SK-N-SH (cell line): Measurements from ENCODE around the gene MAGI2. TPM values are rescaled to one million over a fixed set of nuclear protein-coding genes. Genes with fewer than 3 reads are reported as not detected.

Source experiments
- CTCF ChIA-PET: fragments of 300-600, 350-600 bp; formaldehyde crosslinking; extraction: SDS; loops from one replicate; lab custom pipeline; 2021; lab: Yijun Ruan, JAX
- POLR2A ChIA-PET: fragments of 350-600 bp; sonication (Branson Sonifier 250); formaldehyde crosslinking; extraction: SDS; loops from one replicate; lab custom pipeline; 2020; ENCODE audit warnings: antibody characterized with exemption, inconsistent platforms; lab: Yijun Ruan, JAX
- DNase-seq: peaks from one replicate; pipeline ENCODE4 v3.0.0; 2012
- H2AFZ ChIP-seq: fragments of 200-600 bp; sonication (generic); 2 replicates; pipeline ENCODE4 v1.8.1; 2016; ENCODE audit warnings: antibody characterized with exemption, mild to moderate bottlenecking, low read depth
- H3F3A ChIP-seq: fragments of 200-600 bp; sonication (generic); replicated peaks from 2 replicates; pipeline ENCODE3; 2016; ENCODE audit warnings: antibody characterized with exemption, mild to moderate bottlenecking; ENCODE audit not compliant: insufficient read depth
- H3K27ac ChIP-seq, 2 experiments: fragments of 200-500 bp in 1 of 2; fragments of 200-600 bp in 1 of 2; sonication (Bioruptor generic) in 1 of 2; sonication (generic), shearing (Covaris generic) in 1 of 2; 2 replicates each; pipeline versions ENCODE4 v1.5.1 to v1.6.1; 2014 to 2016; ENCODE audit warnings: low read depth in 2 of 2, inconsistent platforms in 1 of 2, low read length in 1 of 2, mild to moderate bottlenecking in 1 of 2, mixed read lengths in 1 of 2
- H3K27me3 ChIP-seq: fragments of 200-600 bp; sonication (generic), shearing (Covaris generic); 2 replicates; pipeline ENCODE4 v1.6.1; 2016; ENCODE audit warnings: mixed run types; ENCODE audit not compliant: insufficient read depth
- H3K36me3 ChIP-seq, 2 experiments: fragments of 200-500 bp in 1 of 2; fragments of 200-600 bp in 1 of 2; sonication (Bioruptor generic) in 1 of 2; sonication (generic) in 1 of 2; replicated peaks in 1 of 2; 2 replicates each; pipeline versions ENCODE3 to v1.5.1; 2014 to 2016; ENCODE audit warnings: low read length in 1 of 2, mild to moderate bottlenecking in 1 of 2; ENCODE audit not compliant: insufficient read depth in 2 of 2, control insufficient read depth in 1 of 2
- H3K4me1 ChIP-seq, 2 experiments: fragments of 200-500 bp in 1 of 2; fragments of 200-600 bp in 1 of 2; sonication (Bioruptor generic) in 1 of 2; sonication (generic), shearing (Covaris generic) in 1 of 2; 2 replicates each; pipeline versions ENCODE4 v1.5.1 to v1.6.1; 2014 to 2016; ENCODE audit warnings: low read depth in 1 of 2, low read length in 1 of 2, mixed run types in 1 of 2; ENCODE audit not compliant: insufficient read depth in 2 of 2, control insufficient read depth in 1 of 2
- H3K4me2 ChIP-seq: fragments of 200-600 bp; sonication (generic), shearing (Covaris generic); 2 replicates; pipeline ENCODE4 v1.6.1; 2017; ENCODE audit warnings: mixed run types
- H3K4me3 ChIP-seq, 2 experiments: fragments of 200-500 bp in 1 of 2; fragments of 200-600 bp in 1 of 2; sonication (Bioruptor generic) in 1 of 2; sonication (generic), shearing (Covaris generic) in 1 of 2; 2 replicates each; pipeline versions ENCODE4 v1.5.1 to v1.8.1; 2014 to 2016; ENCODE audit warnings: low read depth in 2 of 2, inconsistent platforms in 1 of 2, low read length in 1 of 2, mild to moderate bottlenecking in 1 of 2, mixed read lengths in 1 of 2, moderate library complexity in 1 of 2
- H3K79me2 ChIP-seq: fragments of 200-600 bp; sonication (generic); 2 replicates; pipeline ENCODE4 v1.8.1; 2017; ENCODE audit warnings: mild to moderate bottlenecking; ENCODE audit not compliant: insufficient read depth
- H3K9ac ChIP-seq: fragments of 200-600 bp; sonication (generic); 2 replicates; pipeline ENCODE4 v1.6.1; 2017; ENCODE audit warnings: mixed run types
- H3K9me2 ChIP-seq: fragments of 200-600 bp; sonication (generic); 2 replicates; pipeline ENCODE4 v1.6.1; 2017; ENCODE audit warnings: mixed run types
- H3K9me3 ChIP-seq: fragments of 200-600 bp; sonication (generic); 2 replicates; pipeline ENCODE4 v1.6.1; 2017; ENCODE audit warnings: mixed run types, mild to moderate bottlenecking, moderate library complexity
- H4K20me1 ChIP-seq: fragments of 200-600 bp; sonication (generic); 2 replicates; pipeline ENCODE4 v1.6.1; 2017; ENCODE audit warnings: mild to moderate bottlenecking, mixed run types; ENCODE audit not compliant: insufficient read depth
- FOXJ3 ChIP-seq: sonication (generic); formaldehyde crosslinking; IDR thresholded peaks from 2 replicates; pipeline ENCODE4 v1.5.1; 2020; ENCODE audit warnings: mild to moderate bottlenecking, missing genetic modification reagents
- FOXM1 ChIP-seq: IDR thresholded peaks from 2 replicates; pipeline ENCODE4 v1.4.0; 2012; ENCODE audit warnings: low read depth, mild to moderate bottlenecking
- JUND ChIP-seq: IDR thresholded peaks from 2 replicates; pipeline ENCODE4 v1.4.0; 2012
- MEF2A ChIP-seq: IDR thresholded peaks from 2 replicates; pipeline ENCODE4 v1.4.0; 2012; ENCODE audit warnings: low read depth, borderline replicate concordance
- POLR2AphosphoS5 ChIP-seq: IDR thresholded peaks from 2 replicates; pipeline ENCODE4 v1.6.1; 2012; ENCODE audit warnings: low read depth, low read length
- RCOR1 ChIP-seq: fragments of 150-350 bp; IDR thresholded peaks from 2 replicates; pipeline ENCODE4 v1.6.1; 2017; ENCODE audit warnings: antibody characterized with exemption, low read length
- RXRA ChIP-seq: IDR thresholded peaks from 2 replicates; pipeline ENCODE4 v1.4.0; 2012; ENCODE audit warnings: low read depth, mild to moderate bottlenecking, borderline replicate concordance
- SMC3 ChIP-seq: IDR thresholded peaks from 2 replicates; pipeline ENCODE4 v1.6.1; 2012; ENCODE audit warnings: low read depth, low read length, improper control_type of control experiment
- TAF1 ChIP-seq: IDR thresholded peaks from 2 replicates; pipeline ENCODE4 v1.6.1; 2012; ENCODE audit warnings: low read depth, mild to moderate bottlenecking, low read length, moderate library complexity, borderline replicate concordance
- WGBS: methylation state at CpG from one replicate; pipeline ENCODE4 v1.1.6; 2017; ENCODE audit warnings: low lambda C conversion rate; 5-methylcytosine and 5-hydroxymethylcytosine counted together
- polyA plus RNA-seq, 3 experiments: library from polyadenylated mRNA; depleted of rRNA; stranded (reverse); fragments of >200 nt; gene quantifications; 2 replicates each; pipeline ENCODE4 v1.2.3, GENCODE V29; 2012
- TF ChIP-seq, protein P1 (sequence below): IDR thresholded peaks from 2 replicates; pipeline ENCODE4; 2012
- TF ChIP-seq, protein P2 (sequence below): IDR thresholded peaks from 2 replicates; pipeline ENCODE4 v1.4.0; 2012; ENCODE audit warnings: low read depth
- TF ChIP-seq, protein P3 (sequence below): fragments of 200-600 bp; sonication (generic); IDR thresholded peaks from 2 replicates; pipeline ENCODE4 v1.6.1; 2017; ENCODE audit warnings: antibody characterized with exemption, mild to moderate bottlenecking, moderate library complexity

Gene MAGI2
- polyA plus RNA-seq, 1 of the 3 experiments (the other 2 are of a cell fraction): 1.1 TPM

DNA sequence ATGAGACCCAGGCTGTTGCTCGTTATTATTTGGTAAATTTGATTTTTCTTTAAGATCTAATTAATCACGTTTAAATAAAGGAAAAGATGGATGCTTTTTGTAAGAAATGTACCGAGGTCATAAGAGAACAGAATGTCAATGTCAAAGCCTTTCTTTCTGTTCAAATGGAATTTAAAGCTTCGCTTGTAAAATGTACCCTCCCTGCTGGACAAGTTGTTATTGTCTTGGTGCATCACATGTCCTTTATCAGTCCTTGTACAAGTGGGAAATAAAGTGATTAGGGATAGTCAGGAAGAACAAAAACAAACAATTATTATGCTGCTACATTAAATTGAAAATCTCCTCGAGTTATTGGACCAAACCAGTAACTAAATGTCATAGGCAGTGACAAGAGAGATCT lies 1291.7 kb downstream of the MAGI2 start:
- H3K79me2 ChIP-seq: no peaks in the 10 kb centered on the region
- TF ChIP-seq TAF1 (no peak), POLR2AphosphoS5 (no peak), MEF2A (no peak), SMC3 (no peak), RCOR1 (no peak), FOXM1 (no peak), RXRA (no peak), JUND (no peak)
- TF ChIP-seq, protein P1, sequence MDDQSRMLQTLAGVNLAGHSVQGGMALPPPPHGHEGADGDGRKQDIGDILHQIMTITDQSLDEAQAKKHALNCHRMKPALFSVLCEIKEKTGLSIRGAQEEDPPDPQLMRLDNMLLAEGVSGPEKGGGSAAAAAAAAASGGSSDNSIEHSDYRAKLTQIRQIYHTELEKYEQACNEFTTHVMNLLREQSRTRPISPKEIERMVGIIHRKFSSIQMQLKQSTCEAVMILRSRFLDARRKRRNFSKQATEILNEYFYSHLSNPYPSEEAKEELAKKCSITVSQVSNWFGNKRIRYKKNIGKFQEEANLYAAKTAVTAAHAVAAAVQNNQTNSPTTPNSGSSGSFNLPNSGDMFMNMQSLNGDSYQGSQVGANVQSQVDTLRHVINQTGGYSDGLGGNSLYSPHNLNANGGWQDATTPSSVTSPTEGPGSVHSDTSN: no peak
- TF ChIP-seq, protein P2, sequence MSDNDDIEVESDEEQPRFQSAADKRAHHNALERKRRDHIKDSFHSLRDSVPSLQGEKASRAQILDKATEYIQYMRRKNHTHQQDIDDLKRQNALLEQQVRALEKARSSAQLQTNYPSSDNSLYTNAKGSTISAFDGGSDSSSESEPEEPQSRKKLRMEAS: no peak
- TF ChIP-seq, protein P3, sequence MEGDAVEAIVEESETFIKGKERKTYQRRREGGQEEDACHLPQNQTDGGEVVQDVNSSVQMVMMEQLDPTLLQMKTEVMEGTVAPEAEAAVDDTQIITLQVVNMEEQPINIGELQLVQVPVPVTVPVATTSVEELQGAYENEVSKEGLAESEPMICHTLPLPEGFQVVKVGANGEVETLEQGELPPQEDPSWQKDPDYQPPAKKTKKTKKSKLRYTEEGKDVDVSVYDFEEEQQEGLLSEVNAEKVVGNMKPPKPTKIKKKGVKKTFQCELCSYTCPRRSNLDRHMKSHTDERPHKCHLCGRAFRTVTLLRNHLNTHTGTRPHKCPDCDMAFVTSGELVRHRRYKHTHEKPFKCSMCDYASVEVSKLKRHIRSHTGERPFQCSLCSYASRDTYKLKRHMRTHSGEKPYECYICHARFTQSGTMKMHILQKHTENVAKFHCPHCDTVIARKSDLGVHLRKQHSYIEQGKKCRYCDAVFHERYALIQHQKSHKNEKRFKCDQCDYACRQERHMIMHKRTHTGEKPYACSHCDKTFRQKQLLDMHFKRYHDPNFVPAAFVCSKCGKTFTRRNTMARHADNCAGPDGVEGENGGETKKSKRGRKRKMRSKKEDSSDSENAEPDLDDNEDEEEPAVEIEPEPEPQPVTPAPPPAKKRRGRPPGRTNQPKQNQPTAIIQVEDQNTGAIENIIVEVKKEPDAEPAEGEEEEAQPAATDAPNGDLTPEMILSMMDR: no peak
- TF ChIP-seq, all 33 proteins: peak for 0
- H3K9me3 ChIP-seq: no peaks in the 10 kb centered on the region
- H3K27me3 ChIP-seq: no peaks in the 10 kb centered on the region
- H3K36me3 ChIP-seq: no peaks in the 10 kb centered on the region
- WGBS: 72% methylated on average over 5 of the region's 5 CpGs
- no peak overlapping the region for H3K9ac ChIP-seq
- H3K4me1 ChIP-seq: no peaks in the 10 kb centered on the region; a peak in 1 of 4 replicates
- ChIA-PET POLR2A (no interaction called here), CTCF (interaction anchor here (0.6 to 1.5 kb wide), 3 partner anchors 9 to 40 kb away, joined by 3 to 7 read pairs (median 4); no protein-coding TSS in a partner anchor)
- no peaks in the 10 kb centered on the region for H3F3A ChIP-seq
- H3K4me3 ChIP-seq: no peak overlapping the region
- no peak for DNase-seq
- no peak overlapping the region for H2AFZ ChIP-seq
- no peak overlapping the region for H3K4me2 ChIP-seq
- H3K9me2 ChIP-seq: no peaks in the 10 kb centered on the region
- no peaks in the 10 kb centered on the region for H4K20me1 ChIP-seq
- H3K27ac ChIP-seq: no peak overlapping the region

DNA sequence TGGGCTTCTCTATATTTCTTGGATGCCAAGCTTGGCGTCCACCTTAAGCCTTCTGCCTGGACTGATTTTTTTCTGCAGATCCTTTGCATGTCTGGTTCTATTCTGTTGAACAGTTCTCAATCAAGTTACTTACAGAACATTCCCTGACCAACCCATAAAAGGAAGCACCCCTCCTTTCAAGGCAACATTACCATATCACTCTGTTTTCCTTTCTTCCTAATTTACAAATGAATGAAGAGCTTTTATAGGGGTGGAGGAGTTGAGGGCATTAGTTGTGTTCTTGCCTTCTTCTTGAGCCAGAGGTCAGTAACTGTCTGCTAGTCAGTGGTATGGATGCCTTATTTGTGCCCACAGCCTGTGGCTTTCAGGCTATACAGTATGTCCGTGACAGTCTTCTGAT lies 1293.9 kb downstream of the MAGI2 start:
- Histone ChIP-seq H3K27me3 (no peaks in the 10 kb centered on the region), H3K9me2 (no peaks in the 10 kb centered on the region), H4K20me1 (no peaks in the 10 kb centered on the region), H2AFZ (no peak overlapping the region), H3F3A (no peaks in the 10 kb centered on the region), H3K79me2 (no peaks in the 10 kb centered on the region), H3K36me3 (no peaks in the 10 kb centered on the region), H3K27ac (no peak overlapping the region), H3K9me3 (no peaks in the 10 kb centered on the region), H3K9ac (no peak overlapping the region), H3K4me2 (no peak overlapping the region), H3K4me1 (no peaks in the 10 kb centered on the region; a peak in 1 of 4 replicates), H3K4me3 (no peak overlapping the region)
- POLR2A ChIA-PET: no interaction called here
- DNase-seq: no peak
- no peak for TF ChIP-seq FOXJ3 (CRISPR knock-in tag)
- no peak for TF ChIP-seq RXRA
- CTCF ChIA-PET: no interaction called here
- 88% methylated on average over 2 of the region's 2 CpGs for WGBS
